Measurements from ENCODE around the gene EIF4EBP3. TPM values are rescaled to one million over a fixed set of nuclear protein-coding genes. Genes with fewer than 3 reads are reported as not detected.
A peak's percentile ranks its signal among the peaks of the same experiment; 100 is the strongest.

The EIF4EBP3 gene
- total RNA-seq, 1 donor from 2014 or later: 13.2 TPM

GRCh38 chr5:140554454-140554853, 7.0 kb downstream of the EIF4EBP3 start:
- no peak for TF ChIP-seq CTCF (IDR thresholded peaks at IDR 0.05)
- H3K4me3 Mint-ChIP-seq (ENCODE audit: unreplicated experiment): no peak overlapping the region
- H3K27ac Mint-ChIP-seq (ENCODE audit: unreplicated experiment): peak overlapping the region; percentile 36
- H3K36me3 Mint-ChIP-seq (ENCODE audit: unreplicated experiment): peaks cover 26% of the 10 kb centered on the region
- no peak for DNase-seq (ENCODE audit: extremely low spot score, unreplicated experiment)
- no peaks in the 10 kb centered on the region for H3K9me3 Mint-ChIP-seq (ENCODE audit: unreplicated experiment)
- peaks cover 38% of the 10 kb centered on the region for H3K4me1 Mint-ChIP-seq (ENCODE audit: unreplicated experiment)
- H3K27me3 Mint-ChIP-seq (ENCODE audit: unreplicated experiment): no peaks in the 10 kb centered on the region

GRCh38 chr5:140555747-140556312, 8.4 kb downstream of the EIF4EBP3 start:
- Mint-ChIP-seq H3K9me3 (ENCODE audit: unreplicated experiment) (no peaks in the 10 kb centered on the region), H3K36me3 (ENCODE audit: unreplicated experiment) (peaks cover 17% of the 10 kb centered on the region), H3K4me3 (ENCODE audit: unreplicated experiment) (peak overlapping the region; percentile 89), H3K4me1 (ENCODE audit: unreplicated experiment) (peaks cover 38% of the 10 kb centered on the region), H3K27me3 (ENCODE audit: unreplicated experiment) (no peaks in the 10 kb centered on the region), H3K27ac (ENCODE audit: unreplicated experiment) (peak overlapping the region; percentile 90)
- DNase-seq (ENCODE audit: extremely low spot score, unreplicated experiment): no peak
- no peak for TF ChIP-seq CTCF (IDR thresholded peaks at IDR 0.05)

- H3K27me3 Mint-ChIP-seq (ENCODE audit: unreplicated experiment): no peaks in the 10 kb centered on the region
- TF ChIP-seq CTCF (IDR thresholded peaks at IDR 0.05): no peak
- DNase-seq (ENCODE audit: extremely low spot score, unreplicated experiment): no peak
- peak overlapping the region; percentile 89 for H3K4me3 Mint-ChIP-seq (ENCODE audit: unreplicated experiment)
- peaks cover 18% of the 10 kb centered on the region for H3K36me3 Mint-ChIP-seq (ENCODE audit: unreplicated experiment)
- no peaks in the 10 kb centered on the region for H3K9me3 Mint-ChIP-seq (ENCODE audit: unreplicated experiment)
- H3K27ac Mint-ChIP-seq (ENCODE audit: unreplicated experiment): peak overlapping the region; percentile 90
- peaks cover 39% of the 10 kb centered on the region for H3K4me1 Mint-ChIP-seq (ENCODE audit: unreplicated experiment)
Measured at GRCh38 chr5:140556438-140556837, 9.0 kb downstream of the EIF4EBP3 start.

GRCh38 chr5:140557136-140557805, 9.8 kb downstream of the EIF4EBP3 start, which contains the start of gene SRA1:
TSS of gene SRA1 (minus strand) at chr5:140557473. CDS start at chr5:140557452, 21 bp downstream.
- H3K4me1 Mint-ChIP-seq (ENCODE audit: unreplicated experiment): peaks cover 41% of the 10 kb centered on the region
- H3K36me3 Mint-ChIP-seq (ENCODE audit: unreplicated experiment): peaks cover 16% of the 10 kb centered on the region
- peak within 1 kb of the TSS; percentile 89 for H3K4me3 Mint-ChIP-seq (ENCODE audit: unreplicated experiment)
- H3K9me3 Mint-ChIP-seq (ENCODE audit: unreplicated experiment): no peaks in the 10 kb centered on the region
- DNase-seq (ENCODE audit: extremely low spot score, unreplicated experiment): peak; percentile 96
- no peaks in the 10 kb centered on the region for H3K27me3 Mint-ChIP-seq (ENCODE audit: unreplicated experiment)
- peak within 1 kb of the TSS; percentile 90 for H3K27ac Mint-ChIP-seq (ENCODE audit: unreplicated experiment)
- no peak for TF ChIP-seq CTCF (IDR thresholded peaks at IDR 0.05)

GRCh38 chr5:140557965-140558364, 10.5 kb downstream of the EIF4EBP3 start:
- Mint-ChIP-seq H3K27me3 (ENCODE audit: unreplicated experiment) (no peaks in the 10 kb centered on the region), H3K4me3 (ENCODE audit: unreplicated experiment) (peak overlapping the region; percentile 89), H3K36me3 (ENCODE audit: unreplicated experiment) (peaks cover 12% of the 10 kb centered on the region), H3K9me3 (ENCODE audit: unreplicated experiment) (no peaks in the 10 kb centered on the region), H3K27ac (ENCODE audit: unreplicated experiment) (peak overlapping the region; percentile 90), H3K4me1 (ENCODE audit: unreplicated experiment) (peaks cover 46% of the 10 kb centered on the region)
- no peak for TF ChIP-seq CTCF (IDR thresholded peaks at IDR 0.05)
- no peak for DNase-seq (ENCODE audit: extremely low spot score, unreplicated experiment)

Measured in osteocyte (in vitro differentiated cells).